ENCODE data around the gene CBLIF. TPM values are rescaled to one million over a fixed set of nuclear protein-coding genes. Genes with fewer than 3 reads are reported as not detected.

CBLIF gene
- total RNA-seq, 2 experiments from 2014 or later = not detected

Other genes with a start within 250 kb of the CBLIF start
- gene OSBP, start 229.7 kb downstream of the CBLIF start, total RNA-seq = 10 to 100 TPM; 37.9 to 44.2 TPM
- 10 to 100 TPM; 59.8 to 88.7 TPM for gene PATL1, start 176.5 kb downstream of the CBLIF start, total RNA-seq
- not detected for gene OR10V1, start 131.7 kb downstream of the CBLIF start, total RNA-seq
- gene STX3, start 90.1 kb downstream of the CBLIF start, total RNA-seq = 1 to 10 TPM; 5.1 to 5.4 TPM
- gene MRPL16, start 34.7 kb downstream of the CBLIF start, total RNA-seq = 10 to 100 TPM; 77.9 to 82.6 TPM
- not detected for gene TCN1, start 21.0 kb upstream of the CBLIF start, total RNA-seq
- not detected for gene OOSP3, start 33.3 kb upstream of the CBLIF start, total RNA-seq
- not detected for gene OOSP1, start 92.9 kb upstream of the CBLIF start, total RNA-seq
- not detected for gene OOSP4A, start 118.5 kb upstream of the CBLIF start, total RNA-seq
- not detected for gene OOSP4B, start 171.7 kb upstream of the CBLIF start, total RNA-seq
- gene OOSP2, start 194.9 kb upstream of the CBLIF start, total RNA-seq = not detected
- gene MS4A3, start 211.2 kb upstream of the CBLIF start, total RNA-seq = not detected
- gene MS4A2, start 243.2 kb upstream of the CBLIF start, total RNA-seq = not detected